ENCODE measurements around the gene TRMT10B.

DNA sequence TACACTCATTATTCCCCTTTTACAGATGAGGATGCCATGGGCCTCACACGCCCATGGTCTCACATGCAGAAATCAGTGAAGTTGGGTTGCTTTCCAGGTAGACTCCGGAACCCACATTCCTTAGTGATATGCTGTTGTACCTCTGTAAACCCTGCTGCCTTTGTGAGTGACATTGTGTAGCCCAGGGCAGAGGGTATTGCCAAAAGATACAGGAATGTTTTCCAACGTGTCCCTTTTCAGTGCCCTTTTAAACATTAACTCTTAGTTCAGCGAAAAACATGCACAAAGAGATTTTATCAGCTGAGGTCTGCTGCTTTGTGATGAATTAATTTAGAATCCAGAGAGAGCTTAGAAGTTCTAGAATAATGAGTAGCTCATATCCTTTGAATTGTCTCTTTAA is 38.3 kb upstream of the TRMT10B start:
- TF ChIP-seq, protein P1, sequence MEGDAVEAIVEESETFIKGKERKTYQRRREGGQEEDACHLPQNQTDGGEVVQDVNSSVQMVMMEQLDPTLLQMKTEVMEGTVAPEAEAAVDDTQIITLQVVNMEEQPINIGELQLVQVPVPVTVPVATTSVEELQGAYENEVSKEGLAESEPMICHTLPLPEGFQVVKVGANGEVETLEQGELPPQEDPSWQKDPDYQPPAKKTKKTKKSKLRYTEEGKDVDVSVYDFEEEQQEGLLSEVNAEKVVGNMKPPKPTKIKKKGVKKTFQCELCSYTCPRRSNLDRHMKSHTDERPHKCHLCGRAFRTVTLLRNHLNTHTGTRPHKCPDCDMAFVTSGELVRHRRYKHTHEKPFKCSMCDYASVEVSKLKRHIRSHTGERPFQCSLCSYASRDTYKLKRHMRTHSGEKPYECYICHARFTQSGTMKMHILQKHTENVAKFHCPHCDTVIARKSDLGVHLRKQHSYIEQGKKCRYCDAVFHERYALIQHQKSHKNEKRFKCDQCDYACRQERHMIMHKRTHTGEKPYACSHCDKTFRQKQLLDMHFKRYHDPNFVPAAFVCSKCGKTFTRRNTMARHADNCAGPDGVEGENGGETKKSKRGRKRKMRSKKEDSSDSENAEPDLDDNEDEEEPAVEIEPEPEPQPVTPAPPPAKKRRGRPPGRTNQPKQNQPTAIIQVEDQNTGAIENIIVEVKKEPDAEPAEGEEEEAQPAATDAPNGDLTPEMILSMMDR (IDR thresholded peaks at IDR 0.05) = no peak
- no peak for TF ChIP-seq POLR2A (IDR thresholded peaks at IDR 0.05)

Measured in uterus (tissue), 2 donors.